H4 (cell line): ENCODE results near the gene CENPN. TPM values are rescaled to one million over a fixed set of nuclear protein-coding genes. Genes with fewer than 3 reads are reported as not detected.

ENCODE experiments used
- DNase-seq: peaks from one replicate; pipeline ENCODE4 v3.0.0-alpha.2; 2015; ENCODE audit warnings: low spot score
- total RNA-seq: library from RNA; depleted of rRNA; stranded (reverse); fragments of >200 nt; shearing (Covaris generic); gene quantifications from 2 replicates; pipeline ENCODE4 v1.2.3, GENCODE V29; 2014; rRNA removed

The CENPN gene
- total RNA-seq, 1 experiment from 2014 or later, result 147 TPM

DNA sequence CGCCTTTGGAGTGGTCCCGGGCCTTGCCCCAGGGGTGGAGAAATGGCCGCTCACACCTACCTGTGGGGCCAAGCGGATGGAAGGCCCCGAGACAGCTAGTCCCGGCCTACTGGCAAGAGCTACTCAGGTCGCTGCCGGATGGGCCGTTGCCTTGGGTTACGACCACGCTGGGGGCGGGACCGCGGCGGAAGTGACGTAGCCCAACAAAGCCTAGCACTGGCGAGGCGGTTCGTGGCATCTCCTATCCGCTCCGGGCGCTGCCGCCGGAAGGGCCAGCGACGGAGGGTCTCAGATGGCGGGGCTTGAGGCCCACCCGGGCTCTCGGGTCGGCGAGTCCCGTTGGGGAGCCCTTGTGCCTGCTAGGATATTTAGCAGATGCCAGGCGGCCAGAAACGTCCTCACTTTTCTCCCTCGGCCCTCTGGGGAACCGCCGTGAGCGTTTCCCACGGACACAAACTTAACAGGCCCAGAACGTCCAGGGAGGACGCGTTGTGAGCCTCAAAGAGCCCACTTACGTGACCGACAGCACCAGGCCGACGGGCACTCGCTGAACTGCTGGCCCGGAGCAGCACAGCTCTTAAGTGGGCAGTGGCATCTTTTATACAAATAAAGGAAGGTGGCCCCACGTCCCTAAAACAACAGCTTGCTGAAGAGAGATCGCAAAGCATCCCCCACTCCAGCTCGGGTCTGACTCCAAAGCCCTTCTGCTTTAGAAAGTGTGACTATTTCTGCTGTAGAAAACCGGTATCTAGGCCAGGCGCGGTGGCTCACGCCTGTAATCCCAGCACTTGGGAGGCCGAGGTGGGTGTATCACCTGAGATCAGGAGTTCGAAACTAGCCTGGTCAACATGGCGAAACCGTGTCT is 70.3 kb downstream of the CENPN start, which contains the start of gene C16orf46:
C16orf46 (minus strand) TSS at position 163 of the 865 bp plus-strand sequence. CDS start 13,283 bp downstream, outside the sequence.
- DNase-seq, result peak; percentile 96

DNA sequence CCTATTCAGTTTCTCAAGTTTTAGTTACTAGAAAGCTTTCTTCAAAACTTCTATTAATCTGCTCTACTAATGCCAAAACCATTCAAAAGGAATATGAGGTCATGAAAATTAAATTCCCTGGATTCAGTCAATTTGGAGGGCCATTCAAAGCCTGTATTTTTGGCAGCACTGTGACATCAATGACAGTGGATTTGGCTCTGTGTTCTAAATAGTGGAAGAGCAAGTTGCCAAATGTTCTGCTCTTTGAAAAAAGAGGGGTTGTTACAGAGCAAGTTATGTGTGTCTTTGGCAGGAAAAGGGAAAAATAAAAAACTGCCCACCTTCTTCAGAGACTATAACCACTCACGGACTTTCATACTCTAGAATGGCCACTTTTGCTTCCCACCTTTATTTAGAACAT is 73.2 kb downstream of the CENPN start:
- DNase-seq, result no peak

DNA sequence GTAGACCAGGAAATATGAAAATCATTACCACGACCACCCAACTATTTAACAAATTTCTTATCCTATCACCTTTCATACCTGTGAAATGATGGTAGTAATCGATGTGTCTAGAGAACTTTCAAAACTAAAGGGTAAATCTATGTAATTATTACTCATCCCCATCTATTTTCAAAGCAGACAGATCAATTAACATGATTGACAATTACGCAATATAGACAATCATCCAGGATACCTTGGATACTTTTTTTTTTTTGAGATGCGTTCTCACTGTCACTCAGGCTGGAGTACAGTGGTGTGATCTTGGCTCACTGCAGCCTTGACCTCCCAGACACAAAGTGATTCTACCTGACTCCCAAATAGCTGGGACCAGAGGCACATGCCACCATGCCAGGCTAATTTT is 74.0 kb downstream of the CENPN start:
- DNase-seq, result no peak

Other genes with a start within 250 kb of the CENPN start
- gene CDYL2, start 202.6 kb upstream of the CENPN start, total RNA-seq, result 4.8 and 5.7 TPM in 2 replicates
- gene CMC2, start 329 bp upstream of the CENPN start, total RNA-seq, result 135 and 176 TPM in 2 replicates
- 36.5 and 44.2 TPM in 2 replicates for gene ATMIN, start 28.6 kb downstream of the CENPN start, total RNA-seq
- 0.48 and 0.80 TPM in 2 replicates for gene C16orf46, start 70.0 kb downstream of the CENPN start, total RNA-seq
- 38.5 and 50.2 TPM in 2 replicates for gene GCSH, start 89.2 kb downstream of the CENPN start, total RNA-seq
- 0.94 and 1.4 TPM in 2 replicates for gene BCO1, start 231.5 kb downstream of the CENPN start, total RNA-seq